ENCODE results near the gene MTFMT. TPM values are rescaled to one million over a fixed set of nuclear protein-coding genes. Genes with fewer than 3 reads are reported as not detected.

MTFMT gene
- total RNA-seq, 1 donor = 30.7 TPM

DNA sequence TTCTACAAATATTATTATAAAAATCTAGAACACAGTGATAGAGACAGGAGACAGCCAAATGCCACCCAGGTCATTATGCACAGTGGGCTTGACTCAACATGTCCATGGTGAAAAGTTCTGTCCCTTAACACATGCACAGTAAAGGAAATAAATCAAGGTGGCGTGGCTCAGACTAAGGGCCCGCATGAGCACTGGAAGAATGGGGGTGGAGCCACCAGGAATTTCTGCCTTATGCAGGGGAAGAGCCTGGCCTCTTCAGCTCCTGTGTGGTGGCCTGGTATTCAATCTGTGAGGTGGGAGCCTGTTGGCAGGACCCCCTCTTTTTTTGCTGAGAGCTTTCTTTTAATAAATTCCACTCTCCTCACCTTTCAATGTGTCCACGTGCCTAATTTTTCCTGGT, 22.6 kb downstream of the MTFMT start:
- no peak overlapping the region for H3K4me3 ChIP-seq (ENCODE audit: low read depth, low read length)
- no peak for DNase-seq (ENCODE audit: low read depth)
- TF ChIP-seq, protein P1, sequence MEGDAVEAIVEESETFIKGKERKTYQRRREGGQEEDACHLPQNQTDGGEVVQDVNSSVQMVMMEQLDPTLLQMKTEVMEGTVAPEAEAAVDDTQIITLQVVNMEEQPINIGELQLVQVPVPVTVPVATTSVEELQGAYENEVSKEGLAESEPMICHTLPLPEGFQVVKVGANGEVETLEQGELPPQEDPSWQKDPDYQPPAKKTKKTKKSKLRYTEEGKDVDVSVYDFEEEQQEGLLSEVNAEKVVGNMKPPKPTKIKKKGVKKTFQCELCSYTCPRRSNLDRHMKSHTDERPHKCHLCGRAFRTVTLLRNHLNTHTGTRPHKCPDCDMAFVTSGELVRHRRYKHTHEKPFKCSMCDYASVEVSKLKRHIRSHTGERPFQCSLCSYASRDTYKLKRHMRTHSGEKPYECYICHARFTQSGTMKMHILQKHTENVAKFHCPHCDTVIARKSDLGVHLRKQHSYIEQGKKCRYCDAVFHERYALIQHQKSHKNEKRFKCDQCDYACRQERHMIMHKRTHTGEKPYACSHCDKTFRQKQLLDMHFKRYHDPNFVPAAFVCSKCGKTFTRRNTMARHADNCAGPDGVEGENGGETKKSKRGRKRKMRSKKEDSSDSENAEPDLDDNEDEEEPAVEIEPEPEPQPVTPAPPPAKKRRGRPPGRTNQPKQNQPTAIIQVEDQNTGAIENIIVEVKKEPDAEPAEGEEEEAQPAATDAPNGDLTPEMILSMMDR (IDR thresholded peaks at IDR 0.05; ENCODE audit: insufficient read depth, low read depth, low read length) = no peak

DNA sequence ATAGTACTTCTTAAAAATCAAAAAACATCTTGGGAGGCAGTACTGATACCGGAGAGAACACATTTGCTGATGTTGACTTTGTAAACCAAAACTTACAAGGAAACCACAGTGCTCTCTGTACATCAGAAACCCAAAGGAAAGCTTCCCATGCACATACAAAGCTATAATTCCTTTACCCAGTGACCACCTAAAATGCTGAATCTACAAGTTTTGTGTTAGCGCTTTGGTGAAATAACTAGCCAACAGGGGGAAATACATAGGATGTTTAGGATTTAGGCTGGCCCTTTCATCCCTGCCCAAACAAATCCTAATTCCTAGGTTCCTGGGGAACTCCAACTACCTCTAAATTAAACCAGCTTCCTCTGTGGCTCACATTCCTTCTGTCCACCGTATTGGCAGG, 24.4 kb downstream of the MTFMT start:
- TF ChIP-seq, protein P1 (IDR thresholded peaks at IDR 0.05; ENCODE audit: insufficient read depth, low read depth, low read length) = no peak
- no peak overlapping the region for H3K4me3 ChIP-seq (ENCODE audit: low read depth, low read length)
- DNase-seq (ENCODE audit: low read depth) = no peak

DNA sequence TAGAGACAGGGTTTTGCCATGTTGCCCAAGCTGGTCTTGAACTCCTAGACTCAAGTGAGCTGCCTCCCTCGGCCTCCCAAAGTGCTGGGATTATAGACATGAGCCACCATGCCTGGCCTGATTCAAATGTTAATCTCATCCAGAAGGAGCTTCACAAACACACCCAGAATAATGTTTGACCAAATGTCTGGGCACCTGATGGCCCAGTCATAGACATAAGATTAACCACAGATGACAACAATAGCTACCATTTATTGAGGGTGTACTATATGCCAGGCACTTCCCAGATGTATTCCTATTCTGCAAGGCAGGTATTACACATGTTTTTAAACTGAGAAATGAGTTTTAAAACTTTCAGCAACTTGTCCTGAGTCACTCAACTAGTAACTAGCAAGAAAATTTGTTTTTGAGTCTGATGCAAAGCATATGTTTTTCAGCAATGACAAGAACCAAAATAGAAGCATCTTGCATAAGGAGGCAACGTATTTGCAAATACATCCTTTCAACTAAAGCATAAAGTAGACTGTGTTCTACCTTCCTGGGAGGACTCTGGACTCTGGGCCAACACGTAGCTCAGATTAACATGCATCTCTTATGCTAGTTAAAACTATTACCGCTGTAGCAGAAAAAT, 31.6 kb downstream of the MTFMT start:
- DNase-seq (ENCODE audit: low read depth) = no peak
- H3K4me3 ChIP-seq (ENCODE audit: low read depth, low read length) = no peak overlapping the region
- TF ChIP-seq, protein P1 (IDR thresholded peaks at IDR 0.05; ENCODE audit: insufficient read depth, low read depth, low read length) = no peak

DNA sequence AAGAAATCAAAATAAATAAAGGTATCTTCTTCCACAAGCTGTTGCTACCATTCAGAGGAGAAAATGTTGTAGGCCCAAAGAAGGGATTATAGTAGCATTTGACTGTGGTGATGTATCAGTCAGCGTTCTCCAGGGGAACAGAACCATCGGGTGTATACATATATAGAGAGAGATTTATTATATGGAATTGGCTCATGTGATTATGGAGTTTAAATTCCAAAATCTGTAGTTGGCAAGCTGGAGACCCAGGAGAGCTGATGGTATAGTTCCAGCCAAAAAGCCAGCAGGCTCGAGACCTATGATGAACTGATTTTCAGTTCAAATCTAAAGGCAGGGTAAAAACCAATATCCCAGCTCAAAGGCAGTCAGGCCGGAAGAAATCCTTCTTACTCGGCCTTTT, 32.4 kb downstream of the MTFMT start:
- DNase-seq (ENCODE audit: low read depth) = no peak
- H3K4me3 ChIP-seq (ENCODE audit: low read depth, low read length) = no peak overlapping the region
- TF ChIP-seq, protein P1 (IDR thresholded peaks at IDR 0.05; ENCODE audit: insufficient read depth, low read depth, low read length) = no peak

DNA sequence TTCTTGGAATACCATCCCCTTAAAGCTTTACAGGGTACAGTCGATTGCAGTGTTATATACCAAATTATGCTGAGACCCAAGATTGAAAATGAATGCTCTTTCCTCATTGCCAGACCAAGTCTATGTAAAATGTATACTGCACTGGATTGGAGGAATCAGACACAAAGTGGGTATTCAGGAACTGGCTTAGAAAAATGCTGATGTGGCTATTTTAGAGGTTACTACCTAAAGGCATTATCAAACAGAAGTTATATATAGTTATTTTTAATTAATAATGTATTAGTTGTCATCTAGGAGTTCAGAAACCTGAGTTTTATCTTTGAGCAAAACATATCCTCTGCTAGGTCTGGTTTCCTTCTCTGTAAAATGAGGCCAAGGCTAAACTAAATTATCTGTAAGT, 36.1 kb downstream of the MTFMT start:
- no peak overlapping the region for H3K4me3 ChIP-seq (ENCODE audit: low read depth, low read length)
- TF ChIP-seq, protein P1 (IDR thresholded peaks at IDR 0.05; ENCODE audit: insufficient read depth, low read depth, low read length) = no peak
- no peak for DNase-seq (ENCODE audit: low read depth)

DNA sequence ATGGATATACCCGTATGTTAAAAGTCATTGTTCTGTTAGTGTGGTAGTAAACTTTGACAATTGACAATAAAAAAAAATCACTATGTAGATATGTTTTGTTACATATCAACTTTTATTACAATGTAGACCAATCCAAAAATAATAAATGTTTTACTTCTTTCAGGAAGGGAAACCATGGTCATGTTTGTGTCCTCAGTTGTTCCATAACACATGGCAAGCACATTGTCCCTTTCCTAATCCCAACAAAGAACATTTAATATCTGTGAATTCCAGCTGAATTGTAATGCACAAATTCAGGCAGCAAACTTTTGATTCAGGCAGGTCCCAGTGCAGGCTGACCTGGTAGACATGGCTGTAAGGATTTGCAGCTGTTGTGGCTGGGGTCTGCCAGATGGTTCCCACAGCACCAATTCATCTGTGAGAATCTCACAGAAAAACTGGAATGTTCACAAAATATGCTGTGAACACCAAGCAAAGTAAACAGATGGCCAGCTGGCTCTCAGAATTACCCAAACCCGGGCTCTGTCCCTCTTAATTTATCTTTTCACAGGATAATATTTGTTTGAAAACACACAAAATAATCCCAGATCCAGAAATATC, 37.8 kb downstream of the MTFMT start:
- TF ChIP-seq, protein P1 (IDR thresholded peaks at IDR 0.05; ENCODE audit: insufficient read depth, low read depth, low read length) = no peak
- H3K4me3 ChIP-seq (ENCODE audit: low read depth, low read length) = no peak overlapping the region
- DNase-seq (ENCODE audit: low read depth) = peak; percentile 93

DNA sequence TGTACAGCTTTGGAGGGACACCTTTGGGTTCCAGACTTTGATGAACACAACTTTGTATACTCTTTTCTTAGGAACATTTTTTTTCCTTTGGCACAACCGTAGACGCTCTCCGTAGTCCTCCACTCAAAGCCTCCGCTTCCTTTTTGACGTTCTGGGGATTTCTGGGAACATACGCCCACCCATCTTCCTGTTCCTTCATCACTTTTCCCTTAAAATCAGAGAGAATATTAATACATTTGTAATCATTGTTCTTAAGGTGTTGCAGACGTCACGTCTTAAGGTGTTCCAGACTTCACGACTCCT, 39.3 kb downstream of the MTFMT start:
- DNase-seq (ENCODE audit: low read depth) = no peak
- peak overlapping the region; percentile 61 for H3K4me3 ChIP-seq (ENCODE audit: low read depth, low read length)
- TF ChIP-seq, protein P1 (IDR thresholded peaks at IDR 0.05; ENCODE audit: insufficient read depth, low read depth, low read length) = no peak
